Muscle layer of colon (tissue), 2 donors: ENCODE results near the gene DAPK2.
"Not testable (repeated sequence)": the region's sequence is repeated elsewhere in the genome, so short reads cannot be mapped to it uniquely, and the experiment has no call there.

Experiments
- H3K27ac ChIP-seq: one replicate; pipeline ENCODE4 v1.7.0; 2013; ENCODE audit warnings: low read depth, mild to moderate bottlenecking, low read length, moderate library complexity
- H3K27me3 ChIP-seq, 2 donors: one replicate each; pipeline ENCODE4 v1.7.0; 2013; ENCODE audit warnings: low read length in 2 of 2, mild to moderate bottlenecking in 2 of 2; ENCODE audit not compliant: insufficient read depth in 2 of 2, control insufficient read depth in 1 of 2
- H3K36me3 ChIP-seq: one replicate; pipeline ENCODE4 v1.7.0; 2013; ENCODE audit warnings: mild to moderate bottlenecking, low read length; ENCODE audit not compliant: insufficient read depth
- H3K4me1 ChIP-seq: one replicate; pipeline ENCODE4 v1.7.0; 2013; ENCODE audit warnings: mild to moderate bottlenecking, low read length; ENCODE audit not compliant: insufficient read depth
- H3K4me3 ChIP-seq, 2 donors: one replicate each; pipeline ENCODE4 v1.7.0; 2013; ENCODE audit warnings: low read length in 2 of 2, low read depth in 1 of 2, mild to moderate bottlenecking in 1 of 2, moderate library complexity in 1 of 2
- H3K9ac ChIP-seq: one replicate; pipeline ENCODE4 v1.7.0; 2013; ENCODE audit warnings: low read length
- H3K9me3 ChIP-seq: one replicate; pipeline ENCODE4 v1.7.0; 2013; ENCODE audit warnings: mild to moderate bottlenecking, low read length
- donor health status: abdominal sarcoma.
- donor health status: Adenocarcinoma of cecum.

DAPK2 gene

GRCh38 chr15:63905558-63906265 lies 140.6 kb downstream of the DAPK2 start:
- H3K9ac ChIP-seq, result no peak overlapping the region
- H3K27ac ChIP-seq, result no peak overlapping the region

GRCh38 chr15:63905131-63905530 lies 141.2 kb downstream of the DAPK2 start:
- no peak overlapping the region for H3K27ac ChIP-seq
- H3K9ac ChIP-seq, result no peak overlapping the region
- H3K4me3 ChIP-seq, result no peak overlapping the region
- H3K27me3 ChIP-seq, result no peaks in the 10 kb centered on the region
- H3K9me3 ChIP-seq, result no peaks in the 10 kb centered on the region
- H3K4me1 ChIP-seq, result peaks cover 18% of the 10 kb centered on the region
- no peaks in the 10 kb centered on the region for H3K36me3 ChIP-seq

More at GRCh38 chr15:63905558-63906265, 140.6 kb downstream of the DAPK2 start:
- H3K36me3 ChIP-seq, result no peaks in the 10 kb centered on the region
- no peaks in the 10 kb centered on the region for H3K9me3 ChIP-seq
- no peak overlapping the region for H3K4me3 ChIP-seq
- H3K4me1 ChIP-seq, result peaks cover 22% of the 10 kb centered on the region
- no peaks in the 10 kb centered on the region for H3K27me3 ChIP-seq

GRCh38 chr15:63904042-63904441 lies 142.2 kb downstream of the DAPK2 start:
- H3K27ac ChIP-seq, result no peak overlapping the region
- no peak overlapping the region for H3K9ac ChIP-seq
- H3K36me3 ChIP-seq, result no peaks in the 10 kb centered on the region
- peaks cover 9% of the 10 kb centered on the region for H3K4me1 ChIP-seq
- no peaks in the 10 kb centered on the region for H3K27me3 ChIP-seq
- no peaks in the 10 kb centered on the region for H3K9me3 ChIP-seq
- no peak overlapping the region for H3K4me3 ChIP-seq

- Histone ChIP-seq H3K27ac (no peak overlapping the region), H3K36me3 (no peaks in the 10 kb centered on the region), H3K4me1 (peaks cover 4% of the 10 kb centered on the region), H3K9me3 (no peaks in the 10 kb centered on the region), H3K4me3 (no peak overlapping the region), H3K27me3 (no peaks in the 10 kb centered on the region), H3K9ac (no peak overlapping the region)
Measured at GRCh38 chr15:63902671-63903035, 143.6 kb downstream of the DAPK2 start.

GRCh38 chr15:63901912-63902670 lies 144.2 kb downstream of the DAPK2 start:
- Histone ChIP-seq H3K4me1 (peaks cover 4% of the 10 kb centered on the region), H3K9ac (no peak overlapping the region), H3K27ac (no peak overlapping the region)

GRCh38 chr15:63900306-63900705 lies 146.0 kb downstream of the DAPK2 start:
- Histone ChIP-seq H3K36me3 (no peaks in the 10 kb centered on the region), H3K4me3 (no peak overlapping the region), H3K27me3 (no peaks in the 10 kb centered on the region), H3K27ac (no peak overlapping the region), H3K9me3 (no peaks in the 10 kb centered on the region), H3K4me1 (no peaks in the 10 kb centered on the region), H3K9ac (no peak overlapping the region)

More at GRCh38 chr15:63901912-63902670, 144.2 kb downstream of the DAPK2 start:
- Histone ChIP-seq H3K36me3 (no peaks in the 10 kb centered on the region), H3K4me3 (no peak overlapping the region), H3K9me3 (no peaks in the 10 kb centered on the region), H3K27me3 (no peaks in the 10 kb centered on the region)

GRCh38 chr15:63899606-63900005 lies 146.7 kb downstream of the DAPK2 start:
- H3K4me1 ChIP-seq, H3K4me3 ChIP-seq, H3K27ac ChIP-seq, H3K9me3 ChIP-seq, H3K27me3 ChIP-seq, H3K36me3 ChIP-seq, H3K9ac ChIP-seq: not testable (repeated sequence)

GRCh38 chr15:63899193-63899592 lies 147.1 kb downstream of the DAPK2 start:
- Histone ChIP-seq H3K9me3 (no peaks in the 10 kb centered on the region), H3K4me1 (no peaks in the 10 kb centered on the region), H3K9ac (no peak overlapping the region), H3K4me3 (no peak overlapping the region), H3K36me3 (no peaks in the 10 kb centered on the region), H3K27me3 (no peaks in the 10 kb centered on the region), H3K27ac (no peak overlapping the region)

- H3K27me3 ChIP-seq, result no peaks in the 10 kb centered on the region
- H3K27ac ChIP-seq, result no peak overlapping the region
- no peak overlapping the region for H3K4me3 ChIP-seq
- H3K36me3 ChIP-seq, result no peaks in the 10 kb centered on the region
- no peaks in the 10 kb centered on the region for H3K9me3 ChIP-seq
- H3K4me1 ChIP-seq, result no peaks in the 10 kb centered on the region
- H3K9ac ChIP-seq, result no peak overlapping the region
Measured at GRCh38 chr15:63896336-63897115, 149.8 kb downstream of the DAPK2 start.

GRCh38 chr15:63895787-63896218 lies 150.5 kb downstream of the DAPK2 start:
- Histone ChIP-seq H3K4me3 (no peak overlapping the region), H3K4me1 (no peaks in the 10 kb centered on the region), H3K9me3 (no peaks in the 10 kb centered on the region), H3K36me3 (no peaks in the 10 kb centered on the region), H3K9ac (no peak overlapping the region), H3K27ac (no peak overlapping the region), H3K27me3 (no peaks in the 10 kb centered on the region)

- Histone ChIP-seq H3K27ac (no peak overlapping the region), H3K27me3 (no peaks in the 10 kb centered on the region)
Measured at GRCh38 chr15:63895194-63895593, 151.1 kb downstream of the DAPK2 start.

More at GRCh38 chr15:63895194-63895593, 151.1 kb downstream of the DAPK2 start:
- Histone ChIP-seq H3K36me3 (no peaks in the 10 kb centered on the region), H3K9me3 (no peaks in the 10 kb centered on the region), H3K4me1 (no peaks in the 10 kb centered on the region), H3K4me3 (no peak overlapping the region), H3K9ac (no peak overlapping the region)
